ENCODE measurements around the gene KIAA0586.
A peak's percentile ranks its signal among the peaks of the same experiment; 100 is the strongest.
"Not testable (repeated sequence)": the region's sequence is repeated elsewhere in the genome, so short reads cannot be mapped to it uniquely, and the experiment has no call there.

The KIAA0586 gene

DNA sequence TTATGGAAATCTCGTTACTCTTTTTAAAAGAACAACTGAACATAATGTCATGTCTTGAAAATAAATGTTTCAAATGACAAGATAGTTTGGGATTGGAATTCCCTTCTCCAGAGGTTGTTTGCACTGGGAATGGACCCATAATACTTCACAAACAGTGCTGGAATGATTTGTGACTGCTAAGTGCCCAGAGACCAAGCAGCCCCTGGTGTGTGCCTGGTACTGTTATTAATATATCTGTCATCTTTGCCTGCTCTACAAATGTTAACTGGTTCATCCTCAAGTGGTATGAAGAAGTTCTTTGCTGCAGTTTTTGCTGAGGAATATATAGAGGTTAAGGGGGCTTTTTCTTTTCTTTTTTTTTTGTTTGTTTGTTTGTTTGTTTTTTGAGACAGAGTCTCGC, 145.3 kb downstream of the KIAA0586 start:
- no peaks in the 10 kb centered on the region for H3K9me3 ChIP-seq (replicated peaks; ENCODE audit: insufficient read depth, low read length)
- TF ChIP-seq, protein P1, sequence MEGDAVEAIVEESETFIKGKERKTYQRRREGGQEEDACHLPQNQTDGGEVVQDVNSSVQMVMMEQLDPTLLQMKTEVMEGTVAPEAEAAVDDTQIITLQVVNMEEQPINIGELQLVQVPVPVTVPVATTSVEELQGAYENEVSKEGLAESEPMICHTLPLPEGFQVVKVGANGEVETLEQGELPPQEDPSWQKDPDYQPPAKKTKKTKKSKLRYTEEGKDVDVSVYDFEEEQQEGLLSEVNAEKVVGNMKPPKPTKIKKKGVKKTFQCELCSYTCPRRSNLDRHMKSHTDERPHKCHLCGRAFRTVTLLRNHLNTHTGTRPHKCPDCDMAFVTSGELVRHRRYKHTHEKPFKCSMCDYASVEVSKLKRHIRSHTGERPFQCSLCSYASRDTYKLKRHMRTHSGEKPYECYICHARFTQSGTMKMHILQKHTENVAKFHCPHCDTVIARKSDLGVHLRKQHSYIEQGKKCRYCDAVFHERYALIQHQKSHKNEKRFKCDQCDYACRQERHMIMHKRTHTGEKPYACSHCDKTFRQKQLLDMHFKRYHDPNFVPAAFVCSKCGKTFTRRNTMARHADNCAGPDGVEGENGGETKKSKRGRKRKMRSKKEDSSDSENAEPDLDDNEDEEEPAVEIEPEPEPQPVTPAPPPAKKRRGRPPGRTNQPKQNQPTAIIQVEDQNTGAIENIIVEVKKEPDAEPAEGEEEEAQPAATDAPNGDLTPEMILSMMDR (IDR thresholded peaks at IDR 0.05; ENCODE audit: low read length) = no peak
- TF ChIP-seq EZH2phosphoT487 (IDR thresholded peaks at IDR 0.05; ENCODE audit: low read length) = no peak
- TF ChIP-seq EZH2 (optimal IDR thresholded peaks at IDR 0.05; ENCODE audit: low read depth, low read length) = no peak
- H3K27me3 ChIP-seq (replicated peaks; ENCODE audit: insufficient read depth, low read length) = no peaks in the 10 kb centered on the region
- H3K36me3 ChIP-seq (replicated peaks; ENCODE audit: insufficient read depth, low read length) = no peaks in the 10 kb centered on the region
- no peak overlapping the region for H3K4me3 ChIP-seq (ENCODE audit: low read length)
- H4K20me1 ChIP-seq (ENCODE audit: insufficient read depth, low read length) = no peaks in the 10 kb centered on the region
- H3K79me2 ChIP-seq (ENCODE audit: low read length) = no peaks in the 10 kb centered on the region
- no peaks in the 10 kb centered on the region for H3K9me2 ChIP-seq (replicated peaks; ENCODE audit: insufficient read depth, low read length)
- H2AFZ ChIP-seq (ENCODE audit: low read length) = no peak overlapping the region
- H3K4me2 ChIP-seq (ENCODE audit: low read depth, low read length) = no peak overlapping the region
- DNase-seq = no peak
- no peaks in the 10 kb centered on the region for H3K4me1 ChIP-seq (ENCODE audit: low read length)
- H3K27ac ChIP-seq (ENCODE audit: low read length) = no peak overlapping the region
- no peaks in the 10 kb centered on the region for H3F3A ChIP-seq (ENCODE audit: insufficient read depth, low read length)
- H3K9ac ChIP-seq (ENCODE audit: low read length) = no peak overlapping the region

DNA sequence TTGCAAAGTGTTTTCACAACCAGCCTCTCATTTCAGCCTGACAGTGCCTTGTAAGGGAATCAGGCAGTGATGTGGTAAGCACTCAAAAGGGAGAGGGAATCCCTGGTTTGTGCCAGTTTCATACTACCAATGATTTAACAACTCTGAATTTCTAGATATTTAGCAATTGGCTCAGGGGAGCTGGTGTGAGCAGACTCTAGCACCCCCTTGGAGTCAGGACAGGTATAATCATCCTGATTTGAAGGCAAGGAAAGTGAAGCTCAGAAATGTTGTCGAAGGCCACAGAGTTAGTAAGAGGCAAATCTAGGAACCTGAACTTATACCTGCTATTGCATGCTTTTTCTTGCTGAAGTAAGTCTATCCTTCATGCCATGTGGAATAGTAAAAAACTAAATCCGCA, 147.1 kb downstream of the KIAA0586 start:
- DNase-seq = no peak
- H4K20me1 ChIP-seq (ENCODE audit: insufficient read depth, low read length) = no peaks in the 10 kb centered on the region
- TF ChIP-seq, protein P1 (IDR thresholded peaks at IDR 0.05; ENCODE audit: low read length) = 0 out of 2 replicates have a peak, but pooled peaks have one; percentile 3
- TF ChIP-seq EZH2phosphoT487 (IDR thresholded peaks at IDR 0.05; ENCODE audit: low read length) (no peak), EZH2 (optimal IDR thresholded peaks at IDR 0.05; ENCODE audit: low read depth, low read length) (no peak)

DNA sequence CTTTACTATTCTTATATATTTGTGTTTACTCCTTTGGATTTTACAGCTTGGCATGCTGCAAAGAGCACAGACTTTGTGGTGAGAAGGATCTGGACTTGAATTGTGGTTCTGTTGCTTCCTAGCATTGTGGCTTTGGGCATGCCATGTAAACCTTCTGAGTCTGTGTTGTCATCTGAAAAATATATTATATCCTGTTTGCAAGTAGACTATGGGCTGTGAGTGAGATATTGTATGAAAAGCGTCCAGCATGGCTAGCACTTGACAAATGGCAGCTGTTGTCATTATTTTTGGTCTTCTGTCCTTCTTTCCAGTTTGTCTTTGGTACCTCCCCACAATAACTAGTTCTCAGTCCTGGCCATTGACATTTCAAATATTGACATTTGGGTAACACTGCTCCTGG, 148.4 kb downstream of the KIAA0586 start:
- H2AFZ ChIP-seq (ENCODE audit: low read length) = no peak overlapping the region
- H3K9me3 ChIP-seq (replicated peaks; ENCODE audit: insufficient read depth, low read length) = no peaks in the 10 kb centered on the region
- H3F3A ChIP-seq (ENCODE audit: insufficient read depth, low read length) = no peaks in the 10 kb centered on the region
- H3K27me3 ChIP-seq (replicated peaks; ENCODE audit: insufficient read depth, low read length) = no peaks in the 10 kb centered on the region
- H3K27ac ChIP-seq (ENCODE audit: low read length) = no peak overlapping the region
- H3K4me2 ChIP-seq (ENCODE audit: low read depth, low read length) = no peak overlapping the region
- no peaks in the 10 kb centered on the region for H3K9me2 ChIP-seq (replicated peaks; ENCODE audit: insufficient read depth, low read length)
- no peaks in the 10 kb centered on the region for H3K36me3 ChIP-seq (replicated peaks; ENCODE audit: insufficient read depth, low read length)
- H3K4me1 ChIP-seq (ENCODE audit: low read length) = no peaks in the 10 kb centered on the region
- no peak for DNase-seq
- H3K4me3 ChIP-seq (ENCODE audit: low read length) = no peak overlapping the region
- H3K9ac ChIP-seq (ENCODE audit: low read length) = no peak overlapping the region
- H4K20me1 ChIP-seq (ENCODE audit: insufficient read depth, low read length) = no peaks in the 10 kb centered on the region
- H3K79me2 ChIP-seq (ENCODE audit: low read length) = no peaks in the 10 kb centered on the region
- TF ChIP-seq EZH2 (optimal IDR thresholded peaks at IDR 0.05; ENCODE audit: low read depth, low read length) = no peak

More for the DNA sequence above, 147.1 kb downstream of the KIAA0586 start:
- no peak overlapping the region for H3K4me3 ChIP-seq (ENCODE audit: low read length)
- H3K9me2 ChIP-seq (replicated peaks; ENCODE audit: insufficient read depth, low read length) = no peaks in the 10 kb centered on the region
- H3K9ac ChIP-seq (ENCODE audit: low read length) = no peak overlapping the region
- no peaks in the 10 kb centered on the region for H3K9me3 ChIP-seq (replicated peaks; ENCODE audit: insufficient read depth, low read length)
- H3K27ac ChIP-seq (ENCODE audit: low read length) = no peak overlapping the region
- no peaks in the 10 kb centered on the region for H3F3A ChIP-seq (ENCODE audit: insufficient read depth, low read length)
- no peak overlapping the region for H2AFZ ChIP-seq (ENCODE audit: low read length)
- no peaks in the 10 kb centered on the region for H3K79me2 ChIP-seq (ENCODE audit: low read length)
- H3K36me3 ChIP-seq (replicated peaks; ENCODE audit: insufficient read depth, low read length) = no peaks in the 10 kb centered on the region
- no peaks in the 10 kb centered on the region for H3K27me3 ChIP-seq (replicated peaks; ENCODE audit: insufficient read depth, low read length)
- H3K4me1 ChIP-seq (ENCODE audit: low read length) = no peaks in the 10 kb centered on the region
- H3K4me2 ChIP-seq (ENCODE audit: low read depth, low read length) = no peak overlapping the region

DNA sequence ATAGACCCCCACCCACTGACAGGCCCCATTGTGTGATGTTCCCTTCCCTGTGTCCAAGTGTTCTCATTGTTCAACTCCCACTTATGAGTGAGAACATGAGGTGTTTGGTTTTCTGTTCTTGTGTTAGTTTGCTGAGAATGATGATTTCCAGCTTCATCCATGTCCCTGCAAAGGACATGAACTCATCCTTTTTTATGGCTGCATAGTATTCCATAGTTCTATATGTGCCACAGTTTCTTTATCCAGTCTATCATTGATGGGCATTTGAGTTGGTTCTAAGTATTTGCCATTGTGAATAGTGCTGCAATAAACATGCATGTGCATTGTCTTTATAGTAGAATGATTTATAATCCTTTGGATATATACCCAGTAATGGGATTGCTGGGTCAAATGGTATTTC, 152.5 kb downstream of the KIAA0586 start:
- H3K9me3 ChIP-seq (replicated peaks; ENCODE audit: insufficient read depth, low read length); H3K36me3 ChIP-seq (replicated peaks; ENCODE audit: insufficient read depth, low read length); H3F3A ChIP-seq (ENCODE audit: insufficient read depth, low read length); H3K4me1 ChIP-seq (ENCODE audit: low read length); H3K4me3 ChIP-seq (ENCODE audit: low read length); H3K4me2 ChIP-seq (ENCODE audit: low read depth, low read length); H2AFZ ChIP-seq (ENCODE audit: low read length); H3K27me3 ChIP-seq (replicated peaks; ENCODE audit: insufficient read depth, low read length); H3K79me2 ChIP-seq (ENCODE audit: low read length); H4K20me1 ChIP-seq (ENCODE audit: insufficient read depth, low read length); H3K9me2 ChIP-seq (replicated peaks; ENCODE audit: insufficient read depth, low read length); H3K27ac ChIP-seq (ENCODE audit: low read length); H3K9ac ChIP-seq (ENCODE audit: low read length); DNase-seq: not testable (repeated sequence)

DNA sequence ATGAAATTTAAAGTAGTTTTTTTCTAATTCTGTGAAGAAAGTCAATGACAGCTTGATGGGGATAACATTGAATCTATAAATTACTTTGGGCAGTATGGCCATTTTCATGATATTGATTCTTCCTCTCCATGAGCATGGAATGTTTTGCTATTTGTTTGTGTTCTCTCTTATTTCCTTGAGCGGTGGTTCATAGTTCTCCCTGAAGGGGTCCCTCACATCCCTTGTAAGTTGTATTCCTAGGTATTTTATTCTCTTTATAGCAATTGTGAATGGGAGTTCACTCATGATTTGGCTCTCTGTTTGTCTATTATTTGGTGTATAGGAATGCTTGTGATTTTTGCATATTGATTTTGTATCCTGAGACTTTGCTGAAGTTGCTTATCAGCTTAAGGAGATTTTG, 153.9 kb downstream of the KIAA0586 start:
- H3K27ac ChIP-seq (ENCODE audit: low read length); H3K9ac ChIP-seq (ENCODE audit: low read length); H3K4me3 ChIP-seq (ENCODE audit: low read length); H3K4me2 ChIP-seq (ENCODE audit: low read depth, low read length); H3K36me3 ChIP-seq (replicated peaks; ENCODE audit: insufficient read depth, low read length); H2AFZ ChIP-seq (ENCODE audit: low read length); DNase-seq; H3K79me2 ChIP-seq (ENCODE audit: low read length); H4K20me1 ChIP-seq (ENCODE audit: insufficient read depth, low read length); H3K9me2 ChIP-seq (replicated peaks; ENCODE audit: insufficient read depth, low read length); H3F3A ChIP-seq (ENCODE audit: insufficient read depth, low read length); H3K4me1 ChIP-seq (ENCODE audit: low read length); H3K27me3 ChIP-seq (replicated peaks; ENCODE audit: insufficient read depth, low read length); H3K9me3 ChIP-seq (replicated peaks; ENCODE audit: insufficient read depth, low read length): not testable (repeated sequence)
